HL-60/S4 (cell line): ENCODE data around the gene KDM2B.

Experiments
- in situ Hi-C: fragments of 300-500 bp; cut with MboI; formaldehyde crosslinking; loops from 2 replicates; pipeline ENCODE4 v1.14.3; 2022; ENCODE audit warnings: low sequenced_read_pairs

Gene KDM2B

DNA sequence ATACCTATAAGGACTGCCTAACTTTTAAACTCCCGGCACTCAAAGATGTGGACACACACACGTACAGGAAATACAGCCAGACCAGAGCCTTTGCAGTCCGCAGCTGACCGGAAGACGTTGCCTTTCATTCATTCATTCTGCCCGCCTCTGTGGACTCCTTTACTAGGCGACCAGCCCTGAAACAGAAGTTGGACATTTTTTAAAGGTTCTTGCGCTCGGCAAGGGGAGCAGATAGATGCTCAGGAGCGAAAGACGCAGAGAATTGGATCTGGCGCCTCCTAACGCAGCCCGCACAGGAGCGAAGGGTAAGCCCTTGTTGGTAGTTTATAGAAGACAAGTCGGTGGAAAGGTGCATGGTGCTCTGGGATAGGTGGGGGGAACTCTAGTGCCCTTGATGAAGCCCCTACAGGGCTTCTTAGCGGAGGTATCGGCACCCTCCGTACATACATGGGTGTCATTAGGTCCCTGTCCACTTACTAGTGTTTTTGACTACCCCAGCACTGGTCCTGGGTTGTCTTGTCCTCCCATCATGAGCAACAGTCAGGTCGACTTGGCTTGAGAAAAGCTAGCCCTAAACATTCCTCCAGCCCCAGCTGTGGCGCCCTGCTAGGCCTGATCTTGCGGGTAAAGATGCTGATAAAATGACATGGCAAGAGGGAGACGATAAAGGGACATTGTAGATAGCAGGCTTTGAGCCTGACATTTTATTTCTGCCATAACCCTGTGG, at the start of gene KDM2B:
Gene KDM2B, minus strand, starts transcription at position 65 of the 727 bp plus-strand sequence. CDS start 112 bp downstream, outside the sequence.
- in situ Hi-C loops = no loop called here

DNA sequence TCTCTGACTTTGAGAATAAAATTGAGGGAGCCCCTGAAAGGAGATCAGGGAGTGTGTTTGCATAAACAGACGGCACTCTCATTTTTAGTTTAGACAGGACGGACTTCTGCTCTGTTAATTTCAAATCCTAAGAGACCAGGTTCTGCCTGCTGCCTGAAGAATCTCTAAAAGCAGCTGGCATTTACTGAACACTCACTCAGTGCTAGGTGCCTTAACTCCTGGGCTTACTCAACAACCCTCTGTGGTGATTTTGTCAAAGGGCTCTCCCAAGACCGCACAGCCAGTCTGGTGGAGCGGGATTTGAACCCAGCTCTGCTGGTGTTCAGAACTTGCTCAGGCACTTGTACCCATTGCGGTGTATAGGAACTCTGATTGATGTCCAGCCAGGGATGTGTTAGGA, 47.7 kb upstream of the KDM2B start:
- in situ Hi-C loops = no loop called here

GRCh38 chr12:121628037-121628436, 47.2 kb upstream of the KDM2B start:
- in situ Hi-C loops = no loop called here

DNA sequence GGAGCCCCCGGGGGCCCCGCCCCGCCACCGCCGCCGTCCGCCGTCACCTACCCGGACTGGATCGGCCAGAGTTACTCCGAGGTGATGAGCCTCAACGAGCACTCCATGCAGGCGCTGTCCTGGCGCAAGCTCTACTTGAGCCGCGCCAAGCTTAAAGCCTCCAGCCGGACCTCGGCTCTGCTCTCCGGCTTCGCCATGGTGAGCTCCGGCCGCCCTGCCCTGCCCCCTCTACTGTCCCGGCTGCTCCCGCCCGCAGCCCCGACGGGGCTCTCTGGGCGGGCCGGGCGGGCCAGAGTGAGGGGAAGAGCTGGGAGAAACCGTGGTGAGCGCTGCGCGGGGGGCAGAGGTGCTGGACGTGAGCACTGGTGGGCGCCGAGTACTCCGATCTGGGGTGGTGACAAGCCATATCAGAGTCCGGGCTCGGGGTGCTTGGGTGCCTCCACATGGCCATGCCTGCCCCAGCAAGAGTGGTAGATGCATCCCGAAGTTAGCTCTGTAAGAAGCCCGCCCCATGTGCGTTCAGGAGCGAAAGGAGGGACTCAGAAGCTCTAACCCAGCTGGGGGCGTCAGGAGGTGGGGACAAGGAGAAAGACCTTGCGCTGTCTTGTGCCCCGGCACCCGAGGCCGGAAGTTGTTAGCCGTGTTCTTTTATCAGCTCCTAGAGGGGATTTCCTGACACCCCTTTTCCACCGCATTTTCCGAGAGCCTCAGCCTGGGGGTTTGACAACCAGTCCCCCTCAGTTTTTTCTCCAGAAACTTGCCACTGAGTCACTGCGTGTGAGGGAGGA, 46.2 kb upstream of the KDM2B start:
- in situ Hi-C loops = no loop called here

- in situ Hi-C loops = no loop called here
These were observed 45.4 kb upstream of the KDM2B start, which contains the start of gene ORAI1 for GRCh38 chr12:121626087-121626852. Gene ORAI1 (plus strand): TSS chr12:121626530.

- in situ Hi-C loops = no loop called here
These were observed 39.6 kb upstream of the KDM2B start for GRCh38 chr12:121620333-121620891.

GRCh38 chr12:121618659-121619233, 37.9 kb upstream of the KDM2B start:
- in situ Hi-C loops = no loop called here

DNA sequence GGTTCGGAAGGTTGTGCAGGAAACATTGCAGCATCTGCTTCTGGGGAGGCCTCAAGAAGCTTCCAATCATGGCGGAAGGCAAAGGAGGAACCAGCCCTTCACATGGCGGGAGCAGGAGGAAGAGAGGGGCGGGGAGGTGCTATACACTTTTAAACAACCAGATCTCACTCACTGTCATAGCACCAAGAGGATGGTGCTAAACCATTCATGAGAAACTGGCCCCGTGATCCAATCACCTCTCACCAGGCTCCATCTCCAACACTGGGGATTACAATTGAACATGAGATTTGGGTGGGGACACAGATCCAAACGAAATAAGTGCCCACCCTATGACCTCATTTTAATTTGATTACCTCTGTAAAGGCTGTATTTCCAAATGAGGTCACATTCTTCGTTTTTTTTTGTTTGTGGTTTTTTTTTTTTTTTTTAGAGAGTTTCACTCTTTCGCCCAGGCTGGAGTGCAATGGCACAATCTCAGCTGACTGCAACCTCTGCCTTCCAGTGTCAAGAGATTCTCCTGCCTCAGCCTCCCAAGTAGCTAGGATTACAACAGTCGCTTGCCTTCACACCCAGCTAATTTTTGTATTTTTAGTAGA, 34.1 kb upstream of the KDM2B start:
- in situ Hi-C loops = no loop called here

GRCh38 chr12:121613462-121613861, 32.6 kb upstream of the KDM2B start:
- in situ Hi-C loops = no loop called here

DNA sequence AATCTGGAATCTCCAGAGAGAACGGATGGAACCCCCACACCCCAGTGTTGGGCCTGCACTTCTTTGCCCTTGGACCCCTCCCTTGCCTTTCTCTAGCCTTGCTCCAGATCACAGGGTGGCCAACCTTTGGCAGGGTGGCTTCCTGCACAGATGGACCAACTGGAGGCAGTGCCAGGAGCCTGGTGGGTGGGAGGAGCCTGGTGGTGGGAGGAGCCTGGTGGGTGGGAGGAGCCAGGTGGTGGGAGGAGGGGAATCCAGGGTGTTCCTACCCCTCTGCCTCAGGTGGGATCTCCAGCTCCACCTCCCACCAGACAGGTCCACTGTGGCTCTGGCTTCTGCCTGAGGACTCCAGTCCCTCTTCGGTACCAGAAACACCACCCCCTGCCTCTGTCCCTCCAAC, 30.5 kb upstream of the KDM2B start:
- in situ Hi-C loops = no loop called here

- in situ Hi-C loops = no loop called here
These were observed 29.7 kb upstream of the KDM2B start for GRCh38 chr12:121610239-121611149.

GRCh38 chr12:121608301-121608700, 27.5 kb upstream of the KDM2B start:
- in situ Hi-C loops = no loop called here

DNA sequence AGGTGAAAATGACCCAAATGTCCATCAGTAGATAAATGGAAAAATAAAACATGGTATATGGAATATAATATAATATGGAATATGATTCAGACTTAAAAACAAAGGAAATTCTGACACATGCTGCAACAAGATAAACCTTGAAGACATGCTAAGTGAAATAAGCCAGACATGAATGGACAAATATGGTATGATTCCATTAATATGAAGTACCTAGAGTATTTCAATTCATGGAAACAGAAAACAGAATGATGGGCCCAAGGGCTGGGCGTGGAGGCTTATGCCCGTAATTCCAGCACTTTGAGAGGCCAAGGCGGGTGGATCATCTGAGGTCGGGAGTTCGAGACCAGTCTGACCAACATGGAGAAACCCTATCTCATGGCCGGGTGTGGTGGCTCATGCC, 22.8 kb upstream of the KDM2B start:
- in situ Hi-C loops = no loop called here

GRCh38 chr12:121602766-121603165, 21.9 kb upstream of the KDM2B start:
- in situ Hi-C loops = no loop called here

GRCh38 chr12:121600702-121601336, 20.0 kb upstream of the KDM2B start:
- in situ Hi-C loops = no loop called here

- in situ Hi-C loops = no loop called here
These were observed 15.7 kb upstream of the KDM2B start for GRCh38 chr12:121596526-121596925.

DNA sequence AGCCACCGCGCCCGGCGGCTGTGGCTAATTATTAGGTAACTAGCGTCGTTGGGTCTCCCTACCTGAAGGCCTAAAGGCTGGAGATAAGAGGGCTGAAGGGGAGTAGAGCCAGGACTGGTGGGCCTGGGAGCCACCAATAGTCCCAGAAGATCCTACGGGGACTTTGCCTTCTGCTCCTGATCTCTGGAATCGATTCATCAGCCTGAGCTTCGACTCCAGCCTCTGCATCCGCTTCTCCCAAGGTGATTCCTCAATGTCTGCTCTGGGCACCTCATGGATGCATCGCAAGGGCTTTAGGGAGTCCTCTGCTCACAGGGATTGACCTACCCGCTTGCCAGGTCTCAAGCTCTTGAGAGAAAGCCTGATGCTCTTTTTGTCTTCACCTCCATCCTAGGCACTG, 14.7 kb upstream of the KDM2B start:
- in situ Hi-C loops = no loop called here

DNA sequence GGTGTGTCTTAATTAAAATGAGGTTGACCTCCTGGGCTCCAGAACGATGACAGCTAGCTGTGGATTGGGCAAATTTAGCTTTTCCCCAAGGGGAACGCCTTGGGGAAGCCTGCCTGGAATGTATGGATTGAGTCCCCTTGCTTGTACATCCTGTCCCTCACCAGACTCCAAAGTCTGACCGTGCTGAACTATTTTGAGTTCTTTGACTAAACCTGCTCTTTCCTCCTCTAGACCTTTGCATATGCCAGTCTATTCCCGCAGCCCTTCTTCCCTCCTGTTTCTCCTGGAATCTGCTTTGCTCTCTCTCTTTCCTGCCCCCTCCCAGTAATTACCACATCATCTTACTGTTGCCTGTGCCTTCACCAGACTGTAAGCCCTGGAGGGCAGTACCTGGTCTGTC, 11.5 kb upstream of the KDM2B start:
- in situ Hi-C loops = no loop called here
